IMR-90 (cell line): Measurements from ENCODE around the gene PFDN5. TPM values are rescaled to one million over a fixed set of nuclear protein-coding genes. Genes with fewer than 3 reads are reported as not detected.

Experiments used
- ATAC-seq: fragments of 200-7000 bp; cut with Tn5 transposase; 2 replicates; pipeline ENCODE4 v1.9.1; 2020; ENCODE audit warnings: low read depth, mild to moderate bottlenecking, moderate library complexity
- BruUV-seq: library from RNA; stranded (reverse); fragments of 400-500 nt; replicated peaks from 2 replicates; lab custom pipeline; 2021; lab: Mats Ljungman, UMichigan
- CTCF ChIA-PET: fragments of 300-600 bp; formaldehyde crosslinking; extraction: SDS; loops from one replicate; lab custom pipeline; 2021; ENCODE audit warnings: antibody characterized with exemption; lab: Yijun Ruan, JAX
- POLR2A ChIA-PET: fragments of 300-600 bp; sonication (Branson Sonifier 250); formaldehyde crosslinking; loops from one replicate; lab custom pipeline; 2022; ENCODE audit warnings: antibody characterized with exemption; ENCODE audit not compliant: unreplicated experiment; lab: Charles Lee
- DNase-seq: peaks from one replicate; pipeline ENCODE4 v3.0.0; 2013
- H2AFZ ChIP-seq: replicated peaks from 2 replicates; pipeline ENCODE3; 2013; ENCODE audit warnings: low read length, mild to moderate bottlenecking; ENCODE audit not compliant: poor library complexity
- H2AK5ac ChIP-seq: 2 replicates; pipeline ENCODE4 v1.6.1; 2013; ENCODE audit warnings: low read depth, low read length, inconsistent platforms
- H2AK9ac ChIP-seq: replicated peaks from 2 replicates; pipeline ENCODE3; 2013; ENCODE audit warnings: mild to moderate bottlenecking, low read depth, low read length, moderate library complexity; ENCODE audit not compliant: poor library complexity
- H2BK120ac ChIP-seq: 2 replicates; pipeline ENCODE4 v1.6.1; 2013; ENCODE audit warnings: low read depth, low read length, inconsistent platforms
- H2BK15ac ChIP-seq: 3 replicates; pipeline ENCODE4 v1.6.1; 2013; ENCODE audit warnings: low read depth, low read length, inconsistent platforms
- H2BK20ac ChIP-seq: 2 replicates; pipeline ENCODE4 v1.6.1; 2013; ENCODE audit warnings: low read depth, mild to moderate bottlenecking, inconsistent platforms, low read length, moderate library complexity
- H2BK5ac ChIP-seq: 2 replicates; pipeline ENCODE4 v1.6.1; 2013; ENCODE audit warnings: mild to moderate bottlenecking, low read depth, low read length, inconsistent platforms; ENCODE audit not compliant: poor library complexity, severe bottlenecking
- H3K14ac ChIP-seq: replicated peaks from 2 replicates; pipeline ENCODE4 v1.6.1; 2013; ENCODE audit warnings: low read depth, low read length, inconsistent platforms
- H3K18ac ChIP-seq: 2 replicates; pipeline ENCODE4 v1.6.1; 2013; ENCODE audit warnings: low read depth, low read length, control low read depth
- H3K23ac ChIP-seq: 2 replicates; pipeline ENCODE4 v1.6.1; 2013; ENCODE audit warnings: low read depth, low read length, inconsistent platforms
- H3K27ac ChIP-seq: 2 replicates; pipeline ENCODE4 v1.5.1; 2013; ENCODE audit warnings: mild to moderate bottlenecking, control low read depth, low read length; ENCODE audit not compliant: insufficient read depth
- H3K27me3 ChIP-seq: 2 replicates; pipeline ENCODE4 v1.6.1; 2013; ENCODE audit warnings: low read length; ENCODE audit not compliant: control insufficient read depth, insufficient read depth
- H3K36me3 ChIP-seq: 2 replicates; pipeline ENCODE4 v1.6.1; 2013; ENCODE audit warnings: low read length, mixed read lengths; ENCODE audit not compliant: control insufficient read depth, insufficient read depth
- H3K4ac ChIP-seq: 2 replicates; pipeline ENCODE4 v1.6.1; 2013; ENCODE audit warnings: low read depth, low read length, inconsistent platforms
- H3K4me1 ChIP-seq: 2 replicates; pipeline ENCODE4 v1.6.1; 2013; ENCODE audit warnings: low read length, mixed read lengths; ENCODE audit not compliant: control insufficient read depth, insufficient read depth
- H3K4me2 ChIP-seq: 2 replicates; pipeline ENCODE4 v1.6.1; 2013; ENCODE audit warnings: low read depth, mild to moderate bottlenecking, control low read depth, low read length, moderate library complexity
- H3K4me3 ChIP-seq: 2 replicates; pipeline ENCODE4 v1.5.1; 2013; ENCODE audit warnings: low read depth, mild to moderate bottlenecking, control low read depth, low read length, moderate library complexity; ENCODE audit not compliant: insufficient read depth
- H3K56ac ChIP-seq: 2 replicates; pipeline ENCODE4 v1.6.1; 2013; ENCODE audit warnings: low read length, inconsistent platforms; ENCODE audit not compliant: insufficient read depth; ENCODE audit errors: extremely low read depth
- H3K79me1 ChIP-seq, 2 experiments: 2 replicates each; pipeline ENCODE4 v1.6.1; 2013; ENCODE audit warnings: low read length in 2 of 2, inconsistent platforms in 1 of 2, low read depth in 1 of 2
- H3K9ac ChIP-seq: 2 replicates; pipeline ENCODE4 v1.6.1; 2013; ENCODE audit warnings: low read depth, low read length, control low read depth
- H3K9me1 ChIP-seq: 2 replicates; pipeline ENCODE4 v1.6.1; 2013; ENCODE audit warnings: low read length, inconsistent platforms; ENCODE audit not compliant: insufficient read depth
- H3K9me3 ChIP-seq: 2 replicates; pipeline ENCODE4 v1.6.1; 2013; ENCODE audit warnings: low read length; ENCODE audit not compliant: control insufficient read depth, insufficient read depth
- H4K20me1 ChIP-seq: 2 replicates; pipeline ENCODE4 v1.6.1; 2013; ENCODE audit warnings: low read length, inconsistent platforms; ENCODE audit not compliant: insufficient read depth
- H4K5ac ChIP-seq: 2 replicates; pipeline ENCODE4 v1.6.1; 2013; ENCODE audit warnings: mild to moderate bottlenecking, low read depth, low read length, control low read depth
- H4K8ac ChIP-seq, 2 experiments: 2 replicates each; pipeline ENCODE4 v1.6.1; 2013; ENCODE audit warnings: low read depth in 2 of 2, low read length in 2 of 2, control low read depth in 1 of 2, inconsistent platforms in 1 of 2
- H4K91ac ChIP-seq: 2 replicates; pipeline ENCODE4 v1.6.1; 2013; ENCODE audit warnings: low read depth, low read length, inconsistent platforms; ENCODE audit not compliant: insufficient read depth
- ELK1 ChIP-seq: fragments of 150-350 bp; IDR thresholded peaks from 2 replicates; pipeline ENCODE4 v1.6.1; 2016; ENCODE audit warnings: low read depth, mild to moderate bottlenecking, low read length, moderate library complexity, borderline replicate concordance
- MXI1 ChIP-seq: IDR thresholded peaks from 2 replicates; pipeline ENCODE4 v1.6.1; 2012; ENCODE audit warnings: low read depth, mild to moderate bottlenecking, low read length, moderate library complexity, borderline replicate concordance
- SMC3 ChIP-seq: fragments of 150-350 bp; IDR thresholded peaks from 2 replicates; pipeline ENCODE4 v1.6.1; 2016; ENCODE audit warnings: low read depth, mild to moderate bottlenecking, antibody characterized with exemption, low read length, moderate library complexity
- USF2 ChIP-seq: fragments of 150-350 bp; IDR thresholded peaks from 2 replicates; pipeline ENCODE4 v1.6.1; 2017; ENCODE audit warnings: mild to moderate bottlenecking, antibody characterized with exemption, low read length, low read depth
- WGBS, 2 experiments: methylation state at CpG; one replicate each; pipeline versions ENCODE4 v1.1.5 to v1.1.7; 2013; ENCODE audit warnings: missing lambda C conversion rate in 2 of 2; ENCODE audit not compliant: insufficient read length in 1 of 2; ENCODE audit errors: extremely low coverage in 2 of 2; 5-methylcytosine and 5-hydroxymethylcytosine counted together
- dilution Hi-C: fragments of 300-500 bp; cut with HindIII; formaldehyde crosslinking; loops from one replicate; pipeline ENCODE4 v1.14.3; 2018; ENCODE audit warnings: low sequenced_read_pairs; ENCODE audit not compliant: unreplicated experiment
- in situ Hi-C: fragments of 300-500 bp; cut with MboI; formaldehyde crosslinking; loops from 3 replicates; pipeline ENCODE4 v1.14.3; 2019; ENCODE audit warnings: low sequenced_read_pairs, inconsistent platforms, mixed read lengths
- intact Hi-C: fragments of 100-400 bp; cut with micrococcal nuclease; formaldehyde crosslinking; loops from 2 replicates; pipeline ENCODE4 v1.10.0; 2022
- polyA plus RNA-seq, 3 experiments: library from polyadenylated mRNA; depleted of rRNA; stranded (reverse); fragments of >200 nt; gene quantifications; 2 replicates each; pipeline ENCODE4 v1.2.3, GENCODE V29; 2012; ENCODE audit warnings: low replicate concordance in 1 of 3
- total RNA-seq: library from RNA; depleted of rRNA; stranded (reverse); fragments of >200 nt; gene quantifications from 2 replicates; pipeline ENCODE4 v1.2.3, GENCODE V29; 2012

PFDN5 gene
- total and polyA plus RNA-seq, 2 of the 4 experiments (the other 2 are of a cell fraction) = 1,011 to 1,338 TPM

- no peak for TF ChIP-seq ELK1
Observed at GRCh38 chr12:53251477-53252348, 43.6 kb upstream of the PFDN5 start (continued).

- Histone ChIP-seq H3K4me1 (peaks cover 11% of the 10 kb centered on the region), H3K18ac (peak overlapping the region; percentile 39; the same call in 1 of the 2 replicates), H3K27ac (peak overlapping the region; percentile 93), H4K91ac (peak overlapping the region; percentile 88), H3K4me3 (peak overlapping the region; percentile 85), H3K9ac (peak overlapping the region; percentile 95), H3K23ac (peak overlapping the region; percentile 44), H2AFZ (peak overlapping the region; percentile 96), H4K8ac (peak overlapping the region; percentile 49 to 68), H2BK15ac (0 out of 3 replicates have a peak overlapping the region, but pooled peaks have one; percentile 3), H2BK5ac (peak overlapping the region; percentile 89), H3K56ac (peak overlapping the region; percentile 35; the same call in 1 of the 2 replicates), H3K4me2 (peak overlapping the region; percentile 83), H3K36me3 (peaks cover 16% of the 10 kb centered on the region), H3K79me1 (peaks cover 27 to 39% of the 10 kb centered on the region in 2 experiments), H3K27me3 (no peaks in the 10 kb centered on the region), H2AK5ac (peak overlapping the region; percentile 87), H4K5ac (peak overlapping the region; percentile 84), H2BK20ac (no peak overlapping the region), H4K20me1 (no peaks in the 10 kb centered on the region; the same call in 1 of the 2 replicates), H3K4ac (peak overlapping the region; percentile 66), H2AK9ac (peak overlapping the region; percentile 95), H3K14ac (peak overlapping the region; percentile 94), H2BK120ac (peak overlapping the region; percentile 1; the same call in 1 of the 2 replicates), H3K9me1 (peaks cover 19% of the 10 kb centered on the region), H3K9me3 (no peaks in the 10 kb centered on the region)
- 33% methylated on average over 6 of the region's 19 CpGs; no CpG with 5 or more reads in 1 of the 2 experiments for WGBS, 2 experiments
- dilution Hi-C loops = no loop called here
- TF ChIP-seq USF2 (0 out of 2 replicates have a peak, but pooled peaks have one; percentile 3), MXI1 (no peak; the same call in 1 of the 2 replicates), SMC3 (no peak)
- POLR2A ChIA-PET = no interaction called here
- in situ Hi-C loops = no loop called here
- intact Hi-C loops = loop anchor here (1.0 to 2.0 kb wide), 2 partner anchors 35 to 40 kb away; no protein-coding TSS in a partner anchor
- ATAC-seq (peak; percentile 32), DNase-seq (no peak)
- BruUV-seq = no TSS peak
- CTCF ChIA-PET = interaction anchor here (1.3 kb wide), 1 partner anchor 39 kb away, joined by 4 read pairs; no protein-coding TSS in a partner anchor
Observed at GRCh38 chr12:53252349-53252916, 42.9 kb upstream of the PFDN5 start.
